K562 (cell line): Measurements from ENCODE around the gene RGS9. TPM values are rescaled to one million over a fixed set of nuclear protein-coding genes. Genes with fewer than 3 reads are reported as not detected.

Experiments used
- EP300 ChIP-seq: IDR thresholded peaks from 2 replicates; pipeline ENCODE4 v1.6.1; 2012; ENCODE audit warnings: low read length, improper control_type of control experiment
- ETV1 ChIP-seq: fragments of 450-650 bp; conservative IDR thresholded peaks from 2 replicates; pipeline ENCODE4 v1.6.1; 2016; ENCODE audit warnings: missing genetic modification characterization, control low read depth, low read depth, missing compliant biosample characterization
- HCFC1 ChIP-seq: IDR thresholded peaks from 2 replicates; pipeline ENCODE4 v1.6.1; 2012; ENCODE audit warnings: low read depth, low read length, improper control_type of control experiment
- HNRNPUL1 ChIP-seq: fragments of 200-400 bp; formaldehyde crosslinking; IDR thresholded peaks from 2 replicates; pipeline ENCODE4 v1.6.1; 2017; ENCODE audit warnings: low read length
- NCOA4 ChIP-seq: fragments of 450-650 bp; IDR thresholded peaks from 2 replicates; pipeline ENCODE4 v1.6.1; 2018; ENCODE audit warnings: mild to moderate bottlenecking; ENCODE audit not compliant: partially characterized antibody
- NRF1 ChIP-seq, 2 experiments: fragments of 450-650 bp; IDR thresholded peaks in 1 of 2; conservative IDR thresholded peaks in 1 of 2; 2 replicates each; pipeline ENCODE4 v1.6.1; 2014; ENCODE audit warnings: mild to moderate bottlenecking in 2 of 2
- PHB ChIP-seq: fragments of 250-450 bp; sonication (Bioruptor Pico); IDR thresholded peaks from 2 replicates; pipeline ENCODE4 v1.5.0; 2021
- SRSF9 ChIP-seq: fragments of 200-400 bp; formaldehyde crosslinking; IDR thresholded peaks from 2 replicates; pipeline ENCODE4 v1.6.1; 2017; ENCODE audit warnings: low read depth, low read length, borderline replicate concordance
- TBL1XR1 ChIP-seq, 2 experiments: IDR thresholded peaks; 2 replicates each; pipeline ENCODE4 v1.6.1; 2012; ENCODE audit warnings: improper control_type of control experiment in 2 of 2, low read length in 2 of 2, mild to moderate bottlenecking in 1 of 2
- ZNF184 ChIP-seq: sonication (generic); formaldehyde crosslinking; IDR thresholded peaks from 2 replicates; pipeline ENCODE4 v1.5.0; 2020; ENCODE audit warnings: missing genetic modification reagents
- ZNF507 ChIP-seq: conservative IDR thresholded peaks from 2 replicates; pipeline ENCODE4 v1.6.1; 2017; ENCODE audit warnings: missing genetic modification characterization, missing compliant biosample characterization
- polyA plus RNA-seq, 8 experiments: library from polyadenylated mRNA; depleted of rRNA in 4 of 8; stranded (reverse) in 5 of 8; unstranded in 3 of 8; fragments of >200 nt; fragmentation: Nextera tagmentation in 2 of 8; fragmentation: Illumina TruSeq in 1 of 8; extraction: Ambion mirVana in 2 of 8; extraction: Trizol in 1 of 8; gene quantifications; 2 replicates each; pipeline versions ENCODE4 v1.2.1 to v1.2.3, GENCODE V29; 2011 to 2014; ENCODE audit warnings: inconsistent platforms in 1 of 8, missing spikeins in 1 of 8
- total RNA-seq, 7 experiments: library from RNA; depleted of rRNA in 6 of 7; stranded (reverse); fragments of >200 nt in 6 of 7; fragmentation: Illumina TruSeq in 2 of 7; extraction: Trizol in 2 of 7; gene quantifications; 2 replicates each; pipeline versions ENCODE4 v1.2.1 to v1.2.3, GENCODE V29; 2011 to 2021; ENCODE audit warnings: low replicate concordance in 1 of 7
- TF ChIP-seq, protein P1 (sequence below): fragments of 450-650 bp; IDR thresholded peaks from 2 replicates; pipeline ENCODE4 v1.6.1; 2016; ENCODE audit warnings: low read depth
- TF ChIP-seq, protein P2 (sequence below): sonication (generic); formaldehyde crosslinking; IDR thresholded peaks from 2 replicates; pipeline ENCODE4 v1.5.0; 2020; ENCODE audit warnings: missing genetic modification reagents
- TF ChIP-seq, protein P3 (sequence below): sonication (generic); formaldehyde crosslinking; IDR thresholded peaks from 2 replicates; pipeline ENCODE4 v1.8.0; 2022; ENCODE audit warnings: mild to moderate bottlenecking, missing genetic modification reagents
- TF ChIP-seq, protein P4 (sequence below): fragments of 450-650 bp; formaldehyde crosslinking; IDR thresholded peaks from 2 replicates; pipeline ENCODE4 v1.4.0; 2020; ENCODE audit warnings: mild to moderate bottlenecking, moderate library complexity

RGS9 gene
- total and polyA plus RNA-seq, 9 of the 15 experiments (the other 6 are each of a cell fraction or from before 2014, with no cell fraction given) = 0.18 to 1.4 (median 0.55) TPM

DNA sequence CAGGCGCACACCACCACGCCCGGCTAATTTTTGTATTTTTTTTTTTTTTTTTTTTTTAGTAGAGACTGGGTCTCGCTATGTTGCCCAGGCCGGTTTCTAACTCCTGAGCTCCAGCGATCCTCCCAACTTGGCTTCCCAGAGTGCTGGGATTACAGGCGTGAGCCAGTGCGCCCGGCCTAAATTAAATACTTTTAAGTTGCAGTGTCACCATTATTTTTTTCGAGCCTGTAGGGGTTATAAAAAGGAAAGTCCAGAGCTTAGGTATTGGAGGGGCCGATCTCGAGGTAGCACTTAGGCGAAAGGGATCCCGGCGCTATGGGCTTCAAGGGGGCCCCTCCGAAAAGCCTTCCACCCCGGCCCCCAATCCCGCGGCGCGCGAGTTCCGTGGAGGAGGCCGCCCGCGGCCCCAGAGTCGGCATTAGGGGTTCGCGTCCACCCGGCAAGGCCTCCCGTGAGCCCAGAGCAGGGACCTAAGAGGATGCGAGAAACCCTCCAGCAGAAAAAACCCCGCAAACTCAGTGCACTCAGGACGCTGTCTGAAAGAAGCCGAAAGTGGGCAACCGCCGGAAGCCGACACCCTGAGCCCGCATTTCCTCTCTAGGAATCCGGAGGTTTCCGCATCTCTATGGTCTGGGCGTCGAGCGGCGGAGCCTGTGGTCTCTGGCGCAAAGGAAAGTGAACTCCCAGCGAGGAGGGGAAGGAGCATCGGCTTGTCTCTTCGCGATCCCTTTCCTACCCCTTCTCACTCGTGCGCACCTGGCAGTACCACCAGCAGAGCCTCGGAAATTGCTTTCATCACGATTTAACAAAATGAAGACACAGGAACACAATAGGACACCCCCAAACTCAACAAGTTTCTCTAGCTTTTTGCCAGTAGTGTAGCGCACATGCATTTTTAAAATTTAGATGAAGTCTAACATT lies 14.1 kb upstream of the RGS9 start (continued):
- TF ChIP-seq, protein P1, sequence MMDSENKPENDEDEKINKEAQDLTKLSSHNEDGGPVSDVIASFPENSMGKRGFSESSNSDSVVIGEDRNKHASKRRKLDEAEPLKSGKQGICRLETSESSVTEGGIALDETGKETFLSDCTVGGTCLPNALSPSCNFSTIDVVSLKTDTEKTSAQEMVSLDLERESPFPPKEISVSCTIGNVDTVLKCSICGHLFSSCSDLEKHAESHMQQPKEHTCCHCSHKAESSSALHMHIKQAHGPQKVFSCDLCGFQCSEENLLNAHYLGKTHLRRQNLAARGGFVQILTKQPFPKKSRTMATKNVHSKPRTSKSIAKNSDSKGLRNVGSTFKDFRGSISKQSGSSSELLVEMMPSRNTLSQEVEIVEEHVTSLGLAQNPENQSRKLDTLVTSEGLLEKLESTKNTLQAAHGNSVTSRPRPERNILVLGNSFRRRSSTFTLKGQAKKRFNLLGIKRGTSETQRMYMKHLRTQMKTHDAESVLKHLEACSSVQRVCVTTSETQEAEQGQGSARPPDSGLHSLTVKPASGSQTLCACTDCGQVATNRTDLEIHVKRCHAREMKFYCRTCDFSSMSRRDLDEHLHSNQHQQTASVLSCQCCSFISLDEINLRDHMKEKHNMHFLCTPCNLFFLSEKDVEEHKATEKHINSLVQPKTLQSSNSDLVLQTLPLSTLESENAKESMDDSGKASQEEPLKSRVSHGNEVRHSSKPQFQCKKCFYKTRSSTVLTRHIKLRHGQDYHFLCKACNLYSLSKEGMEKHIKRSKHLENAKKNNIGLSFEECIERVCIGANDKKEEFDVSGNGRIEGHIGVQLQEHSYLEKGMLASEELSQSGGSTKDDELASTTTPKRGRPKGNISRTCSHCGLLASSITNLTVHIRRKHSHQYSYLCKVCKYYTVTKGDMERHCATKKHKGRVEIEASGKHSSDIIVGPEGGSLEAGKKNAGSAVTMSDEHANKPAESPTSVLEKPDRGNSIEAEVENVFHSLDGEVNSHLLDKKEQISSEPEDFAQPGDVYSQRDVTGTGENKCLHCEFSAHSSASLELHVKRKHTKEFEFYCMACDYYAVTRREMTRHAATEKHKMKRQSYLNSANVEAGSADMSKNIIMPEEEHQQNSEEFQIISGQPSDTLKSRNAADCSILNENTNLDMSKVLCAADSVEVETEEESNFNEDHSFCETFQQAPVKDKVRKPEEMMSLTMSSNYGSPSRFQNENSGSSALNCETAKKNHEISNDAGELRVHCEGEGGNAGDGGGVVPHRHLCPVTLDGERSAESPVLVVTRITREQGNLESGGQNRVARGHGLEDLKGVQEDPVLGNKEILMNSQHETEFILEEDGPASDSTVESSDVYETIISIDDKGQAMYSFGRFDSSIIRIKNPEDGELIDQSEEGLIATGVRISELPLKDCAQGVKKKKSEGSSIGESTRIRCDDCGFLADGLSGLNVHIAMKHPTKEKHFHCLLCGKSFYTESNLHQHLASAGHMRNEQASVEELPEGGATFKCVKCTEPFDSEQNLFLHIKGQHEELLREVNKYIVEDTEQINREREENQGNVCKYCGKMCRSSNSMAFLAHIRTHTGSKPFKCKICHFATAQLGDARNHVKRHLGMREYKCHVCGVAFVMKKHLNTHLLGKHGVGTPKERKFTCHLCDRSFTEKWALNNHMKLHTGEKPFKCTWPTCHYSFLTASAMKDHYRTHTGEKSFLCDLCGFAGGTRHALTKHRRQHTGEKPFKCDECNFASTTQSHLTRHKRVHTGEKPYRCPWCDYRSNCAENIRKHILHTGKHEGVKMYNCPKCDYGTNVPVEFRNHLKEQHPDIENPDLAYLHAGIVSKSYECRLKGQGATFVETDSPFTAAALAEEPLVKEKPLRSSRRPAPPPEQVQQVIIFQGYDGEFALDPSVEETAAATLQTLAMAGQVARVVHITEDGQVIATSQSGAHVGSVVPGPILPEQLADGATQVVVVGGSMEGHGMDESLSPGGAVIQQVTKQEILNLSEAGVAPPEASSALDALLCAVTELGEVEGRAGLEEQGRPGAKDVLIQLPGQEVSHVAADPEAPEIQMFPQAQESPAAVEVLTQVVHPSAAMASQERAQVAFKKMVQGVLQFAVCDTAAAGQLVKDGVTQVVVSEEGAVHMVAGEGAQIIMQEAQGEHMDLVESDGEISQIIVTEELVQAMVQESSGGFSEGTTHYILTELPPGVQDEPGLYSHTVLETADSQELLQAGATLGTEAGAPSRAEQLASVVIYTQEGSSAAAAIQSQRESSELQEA = no peak
- TF ChIP-seq, protein P2, sequence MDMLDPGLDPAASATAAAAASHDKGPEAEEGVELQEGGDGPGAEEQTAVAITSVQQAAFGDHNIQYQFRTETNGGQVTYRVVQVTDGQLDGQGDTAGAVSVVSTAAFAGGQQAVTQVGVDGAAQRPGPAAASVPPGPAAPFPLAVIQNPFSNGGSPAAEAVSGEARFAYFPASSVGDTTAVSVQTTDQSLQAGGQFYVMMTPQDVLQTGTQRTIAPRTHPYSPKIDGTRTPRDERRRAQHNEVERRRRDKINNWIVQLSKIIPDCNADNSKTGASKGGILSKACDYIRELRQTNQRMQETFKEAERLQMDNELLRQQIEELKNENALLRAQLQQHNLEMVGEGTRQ (CRISPR knock-in tag) = no peak
- TF ChIP-seq ETV1 (tag) (peak; percentile 87), TBL1XR1 (IDR thresholded peaks at IDR 0.05; ENCODE audit: low read length in 2 of 2) (no peak), NRF1 (conservative IDR thresholded peaks at IDR 0.05 in 1 of 2, IDR thresholded peaks at IDR 0.05 in 1 of 2) (peak; percentile 57 to 63), SRSF9 (no peak), HNRNPUL1 (no peak), ZNF184 (CRISPR knock-in tag) (no peak), HCFC1 (peak; percentile 60), PHB (no peak), ZNF507 (tag) (no peak), EP300 (peak; percentile 7; the same call in 1 of the 2 replicates), NCOA4 (no peak)
- TF ChIP-seq, protein P3, sequence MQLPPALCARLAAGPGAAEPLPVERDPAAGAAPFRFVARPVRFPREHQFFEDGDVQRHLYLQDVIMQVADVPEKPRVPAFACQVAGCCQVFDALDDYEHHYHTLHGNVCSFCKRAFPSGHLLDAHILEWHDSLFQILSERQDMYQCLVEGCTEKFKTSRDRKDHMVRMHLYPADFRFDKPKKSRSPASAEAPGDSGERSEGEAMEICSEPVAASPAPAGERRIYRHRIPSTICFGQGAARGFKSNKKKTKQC (CRISPR knock-in tag) = 0 out of 2 replicates have a peak, but pooled peaks have one; percentile 28
- TF ChIP-seq, protein P4, sequence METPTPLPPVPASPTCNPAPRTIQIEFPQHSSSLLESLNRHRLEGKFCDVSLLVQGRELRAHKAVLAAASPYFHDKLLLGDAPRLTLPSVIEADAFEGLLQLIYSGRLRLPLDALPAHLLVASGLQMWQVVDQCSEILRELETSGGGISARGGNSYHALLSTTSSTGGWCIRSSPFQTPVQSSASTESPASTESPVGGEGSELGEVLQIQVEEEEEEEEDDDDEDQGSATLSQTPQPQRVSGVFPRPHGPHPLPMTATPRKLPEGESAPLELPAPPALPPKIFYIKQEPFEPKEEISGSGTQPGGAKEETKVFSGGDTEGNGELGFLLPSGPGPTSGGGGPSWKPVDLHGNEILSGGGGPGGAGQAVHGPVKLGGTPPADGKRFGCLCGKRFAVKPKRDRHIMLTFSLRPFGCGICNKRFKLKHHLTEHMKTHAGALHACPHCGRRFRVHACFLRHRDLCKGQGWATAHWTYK = no peak
